Forelimb muscle (tissue), 1 donor: Measurements from ENCODE around the gene SLC27A1. TPM values are rescaled to one million over a fixed set of nuclear protein-coding genes. Genes with fewer than 3 reads are reported as not detected.
A peak's percentile ranks its signal among the peaks of the same experiment; 100 is the strongest.

ENCODE experiments used
- DNase-seq: peaks from one replicate; pipeline ENCODE4 v3.0.0-alpha.2; 2013; ENCODE audit warnings: low read depth
- polyA plus RNA-seq: library from polyadenylated mRNA; unstranded; fragments of 120-200 nt; gene quantifications from one replicate; pipeline ENCODE4 v1.2.1, GENCODE V29; 2013; ENCODE audit not compliant: insufficient read length

Gene SLC27A1
- 18.9 TPM for polyA plus RNA-seq

- DNase-seq, result peak; percentile 98
These were observed at the start of gene SLC27A1 for GRCh38 chr19:17470068-17470841. Gene SLC27A1 (plus strand): TSS chr19:17470524. CDS start chr19:17470541, 17 bp downstream.

GRCh38 chr19:17421942-17422341 is 48.4 kb upstream of the SLC27A1 start:
- no peak for DNase-seq

GRCh38 chr19:17423429-17424208 is 46.7 kb upstream of the SLC27A1 start:
- DNase-seq, result no peak

GRCh38 chr19:17424743-17425365 is 45.5 kb upstream of the SLC27A1 start:
- DNase-seq, result no peak

GRCh38 chr19:17429641-17430113 is 40.6 kb upstream of the SLC27A1 start:
- DNase-seq, result no peak

- no peak for DNase-seq
These were observed 38.9 kb upstream of the SLC27A1 start for GRCh38 chr19:17431417-17431816.

GRCh38 chr19:17435218-17435617 is 35.1 kb upstream of the SLC27A1 start:
- DNase-seq, result no peak

- DNase-seq, result no peak
These were observed 34.0 kb upstream of the SLC27A1 start for GRCh38 chr19:17436094-17436873.

- DNase-seq, result no peak
These were observed 33.5 kb upstream of the SLC27A1 start for GRCh38 chr19:17436874-17437267.

- peak; percentile 82 for DNase-seq
These were observed 28.9 kb upstream of the SLC27A1 start for GRCh38 chr19:17441241-17442021.

GRCh38 chr19:17445526-17446165 is 24.7 kb upstream of the SLC27A1 start:
- DNase-seq, result no peak

GRCh38 chr19:17447704-17448130 is 22.6 kb upstream of the SLC27A1 start:
- DNase-seq, result no peak

- DNase-seq, result no peak
These were observed 22.0 kb upstream of the SLC27A1 start, which contains the start of gene TMEM221 for GRCh38 chr19:17448131-17448967. Gene TMEM221 (minus strand): TSS chr19:17448668. CDS start chr19:17448462, 206 bp downstream.

- no peak for DNase-seq
These were observed 19.9 kb upstream of the SLC27A1 start for GRCh38 chr19:17450264-17451075.

GRCh38 chr19:17451820-17452219 is 18.5 kb upstream of the SLC27A1 start:
- DNase-seq, result no peak

GRCh38 chr19:17454576-17455071 is 15.7 kb upstream of the SLC27A1 start:
- DNase-seq, result no peak

- DNase-seq, result no peak
These were observed 14.8 kb upstream of the SLC27A1 start for GRCh38 chr19:17455308-17456123.
